Endodermal cell (in vitro differentiated cells): ENCODE measurements around the gene ZBTB39. TPM values are rescaled to one million over a fixed set of nuclear protein-coding genes. Genes with fewer than 3 reads are reported as not detected.
"Not testable (repeated sequence)": the region's sequence is repeated elsewhere in the genome, so short reads cannot be mapped to it uniquely, and the experiment has no call there.

Source experiments
- DNase-seq: peaks from one replicate; pipeline ENCODE4 v3.0.0-alpha.2; 2017
- H3K27ac ChIP-seq: 2 replicates; pipeline ENCODE4 v1.5.1; 2013; ENCODE audit warnings: mild to moderate bottlenecking, low read depth, low read length, moderate library complexity
- H3K27me3 ChIP-seq: 2 replicates; pipeline ENCODE4 v1.6.1; 2013; ENCODE audit warnings: mild to moderate bottlenecking, low read length, moderate library complexity; ENCODE audit not compliant: insufficient read depth, control insufficient read depth, poor library complexity, severe bottlenecking
- H3K36me3 ChIP-seq: 2 replicates; pipeline ENCODE4 v1.7.0; 2013; ENCODE audit warnings: mild to moderate bottlenecking, low read length, moderate library complexity; ENCODE audit not compliant: control insufficient read depth, insufficient read depth
- H3K4me1 ChIP-seq: one replicate; pipeline ENCODE4 v1.7.0; 2013; ENCODE audit warnings: low read length; ENCODE audit not compliant: control insufficient read depth, insufficient read depth
- H3K4me3 ChIP-seq: 2 replicates; pipeline ENCODE4 v1.5.1; 2013; ENCODE audit warnings: mild to moderate bottlenecking, low read length, moderate library complexity
- H3K9ac ChIP-seq: 2 replicates; pipeline ENCODE4 v1.6.1; 2013; ENCODE audit warnings: mild to moderate bottlenecking, low read length, moderate library complexity; ENCODE audit not compliant: poor library complexity, severe bottlenecking; ENCODE audit errors: extremely low read depth
- H3K9me3 ChIP-seq: 2 replicates; pipeline ENCODE4 v1.6.1; 2013; ENCODE audit warnings: mild to moderate bottlenecking, low read length, moderate library complexity; ENCODE audit not compliant: control insufficient read depth
- H3K27ac Mint-ChIP-seq: 2 replicates; pipeline ENCODE4 v1.8.0; 2020; ENCODE audit warnings: mixed read lengths
- H3K27me3 Mint-ChIP-seq: 2 replicates; pipeline ENCODE4 v1.8.0; 2021; ENCODE audit warnings: mild to moderate bottlenecking, mixed read lengths; ENCODE audit not compliant: insufficient read depth
- H3K36me3 Mint-ChIP-seq: 2 replicates; pipeline ENCODE4 v1.8.0; 2020; ENCODE audit warnings: low read depth, mixed read lengths
- H3K4me1 Mint-ChIP-seq: 2 replicates; pipeline ENCODE4 v1.8.0; 2020; ENCODE audit warnings: mixed read lengths
- H3K4me3 Mint-ChIP-seq: 2 replicates; pipeline ENCODE4 v1.8.0; 2020; ENCODE audit warnings: mild to moderate bottlenecking, moderate library complexity, mixed read lengths
- H3K9me3 Mint-ChIP-seq: 2 replicates; pipeline ENCODE4 v1.8.0; 2020; ENCODE audit warnings: mild to moderate bottlenecking, mixed read lengths
- WGBS, 2 experiments: methylation state at CpG; one replicate each; pipeline versions ENCODE4 v1.1.5 to v1.1.7; 2013; ENCODE audit warnings: missing lambda C conversion rate in 2 of 2, mixed read lengths in 1 of 2; ENCODE audit not compliant: insufficient coverage in 1 of 2, insufficient read length in 1 of 2; 5-methylcytosine and 5-hydroxymethylcytosine counted together
- total RNA-seq, 2 donors: library from RNA; stranded (reverse); fragmentation: NEBNext Ultra II Directional in 1 of 2; extraction: Animal tissue kit (Norgen Biotek cat#: 25700) in 1 of 2; gene quantifications; 2 replicates in 1 of 2; 3 replicates in 1 of 2; pipeline ENCODE4 v1.2.1, GENCODE V29; 2021
- TF ChIP-seq, protein P1 (sequence below): fragments of 200-600 bp; sonication (generic); conservative IDR thresholded peaks from 2 replicates; pipeline ENCODE4 v1.5.0; 2021; ENCODE audit warnings: antibody characterized with exemption, mild to moderate bottlenecking

The ZBTB39 gene
- total RNA-seq, 2 donors from 2014 or later = 22.1 to 25.7 TPM

DNA sequence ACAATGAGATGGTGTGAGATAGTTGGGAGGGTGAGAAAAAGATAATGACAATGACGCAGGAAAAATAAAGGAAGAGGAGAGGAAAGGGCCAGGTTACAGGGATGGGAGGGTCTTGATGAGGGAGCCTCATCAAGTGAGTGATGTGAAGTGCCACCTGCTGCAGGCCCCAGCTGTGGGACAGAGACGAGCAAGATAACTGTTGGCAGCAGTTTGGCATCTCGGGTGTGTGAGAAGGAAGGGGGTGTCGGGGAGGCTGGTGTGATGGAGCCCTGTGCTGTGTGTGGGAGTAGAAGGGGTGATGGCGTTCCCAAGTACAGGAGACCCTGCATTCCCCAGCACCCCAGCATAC lies 21.4 kb upstream of the ZBTB39 start:
- no peak overlapping the region for H3K27ac Mint-ChIP-seq
- Histone ChIP-seq H3K9ac (no peak overlapping the region), H3K4me3 (no peak overlapping the region), H3K9me3 (no peaks in the 10 kb centered on the region), H3K4me1 (no peaks in the 10 kb centered on the region), H3K27ac (no peak overlapping the region), H3K36me3 (no peaks in the 10 kb centered on the region), H3K27me3 (no peaks in the 10 kb centered on the region)
- no peaks in the 10 kb centered on the region for H3K9me3 Mint-ChIP-seq
- H3K4me1 Mint-ChIP-seq = peaks cover 17% of the 10 kb centered on the region
- H3K36me3 Mint-ChIP-seq = no peaks in the 10 kb centered on the region
- DNase-seq = no peak
- peaks cover 7% of the 10 kb centered on the region for H3K27me3 Mint-ChIP-seq
- H3K4me3 Mint-ChIP-seq = no peak overlapping the region
- TF ChIP-seq, protein P1, sequence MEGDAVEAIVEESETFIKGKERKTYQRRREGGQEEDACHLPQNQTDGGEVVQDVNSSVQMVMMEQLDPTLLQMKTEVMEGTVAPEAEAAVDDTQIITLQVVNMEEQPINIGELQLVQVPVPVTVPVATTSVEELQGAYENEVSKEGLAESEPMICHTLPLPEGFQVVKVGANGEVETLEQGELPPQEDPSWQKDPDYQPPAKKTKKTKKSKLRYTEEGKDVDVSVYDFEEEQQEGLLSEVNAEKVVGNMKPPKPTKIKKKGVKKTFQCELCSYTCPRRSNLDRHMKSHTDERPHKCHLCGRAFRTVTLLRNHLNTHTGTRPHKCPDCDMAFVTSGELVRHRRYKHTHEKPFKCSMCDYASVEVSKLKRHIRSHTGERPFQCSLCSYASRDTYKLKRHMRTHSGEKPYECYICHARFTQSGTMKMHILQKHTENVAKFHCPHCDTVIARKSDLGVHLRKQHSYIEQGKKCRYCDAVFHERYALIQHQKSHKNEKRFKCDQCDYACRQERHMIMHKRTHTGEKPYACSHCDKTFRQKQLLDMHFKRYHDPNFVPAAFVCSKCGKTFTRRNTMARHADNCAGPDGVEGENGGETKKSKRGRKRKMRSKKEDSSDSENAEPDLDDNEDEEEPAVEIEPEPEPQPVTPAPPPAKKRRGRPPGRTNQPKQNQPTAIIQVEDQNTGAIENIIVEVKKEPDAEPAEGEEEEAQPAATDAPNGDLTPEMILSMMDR = no peak
- WGBS, 2 experiments = 71 to 100% methylated on average over 1 to 4 of the region's 5 CpGs

DNA sequence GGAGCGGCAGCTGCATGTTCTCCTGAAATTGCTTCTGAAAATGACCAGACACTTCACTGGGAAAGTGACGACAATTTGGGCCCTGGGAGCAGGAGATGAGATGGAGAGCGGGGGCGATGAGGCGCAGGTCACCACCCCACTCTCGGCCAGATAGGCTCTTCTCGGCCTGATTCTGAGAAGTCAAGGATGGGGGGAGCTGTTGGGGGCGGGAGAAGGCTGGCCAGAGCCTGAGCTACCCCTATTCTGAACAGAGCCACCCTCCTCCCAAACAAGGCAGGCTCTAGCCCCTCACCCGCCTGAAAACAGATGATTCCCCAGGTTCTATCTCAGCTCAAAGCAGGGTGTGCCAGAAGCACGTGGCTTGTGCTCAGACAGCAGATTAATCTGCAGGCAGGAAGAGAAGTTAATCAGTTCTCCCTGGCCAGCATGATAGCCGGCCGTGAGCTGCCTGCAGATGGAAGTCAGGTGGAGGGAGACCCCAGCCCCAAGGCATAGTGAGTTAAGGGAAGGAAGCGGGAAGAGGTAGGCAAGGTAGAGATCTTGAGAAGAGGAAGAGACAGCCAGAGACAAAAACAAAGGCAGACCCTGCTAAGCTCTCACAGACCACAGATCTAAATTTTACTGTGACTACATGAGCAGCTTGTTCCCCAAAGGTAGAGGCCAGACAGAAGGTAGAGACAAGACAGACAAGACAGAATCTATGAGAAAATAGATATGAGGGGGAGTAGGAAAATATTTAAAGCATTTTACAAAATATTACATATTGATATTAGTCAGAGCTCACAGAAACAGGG lies 20.9 kb upstream of the ZBTB39 start:
- Mint-ChIP-seq H3K4me1 (peaks cover 17% of the 10 kb centered on the region), H3K9me3 (no peaks in the 10 kb centered on the region), H3K27ac (no peak overlapping the region), H3K4me3 (no peak overlapping the region), H3K27me3 (peaks cover 7% of the 10 kb centered on the region), H3K36me3 (no peaks in the 10 kb centered on the region)
- WGBS, 2 experiments = 79 to 81% methylated on average over 8 to 13 of the region's 13 CpGs
- no peaks in the 10 kb centered on the region for H3K4me1 ChIP-seq
- no peak overlapping the region for H3K4me3 ChIP-seq
- no peaks in the 10 kb centered on the region for H3K36me3 ChIP-seq
- TF ChIP-seq, protein P1 = no peak
- peak; percentile 71 for DNase-seq
- no peak overlapping the region for H3K27ac ChIP-seq
- H3K9me3 ChIP-seq = no peaks in the 10 kb centered on the region
- no peak overlapping the region for H3K9ac ChIP-seq
- no peaks in the 10 kb centered on the region for H3K27me3 ChIP-seq

DNA sequence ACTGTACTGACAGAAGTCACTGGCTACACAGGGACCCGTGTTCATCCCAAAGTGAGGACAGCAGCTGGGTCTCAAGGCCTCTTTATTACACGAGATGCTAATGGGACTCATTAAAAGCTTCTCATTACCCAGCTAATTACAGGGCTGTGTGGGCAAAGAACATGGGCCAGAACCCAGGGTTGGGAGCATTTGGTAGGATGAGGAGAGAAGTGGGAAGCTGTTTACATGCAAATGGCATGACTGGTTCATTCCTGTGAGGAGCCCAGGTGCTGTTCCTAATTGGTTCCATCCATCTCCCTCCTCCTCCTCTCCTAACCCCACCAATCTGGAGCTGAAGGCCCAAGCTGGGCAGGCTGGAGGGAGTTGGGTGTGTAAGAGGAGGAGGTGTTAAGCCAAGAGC lies 18.9 kb upstream of the ZBTB39 start:
- Histone ChIP-seq H3K27ac (no peak overlapping the region), H3K9me3 (no peaks in the 10 kb centered on the region), H3K9ac (no peak overlapping the region), H3K27me3 (no peaks in the 10 kb centered on the region), H3K4me3 (no peak overlapping the region), H3K4me1 (no peaks in the 10 kb centered on the region), H3K36me3 (no peaks in the 10 kb centered on the region)
- Mint-ChIP-seq H3K4me3 (no peak overlapping the region), H3K27ac (no peak overlapping the region), H3K9me3 (no peaks in the 10 kb centered on the region), H3K27me3 (peaks cover 7% of the 10 kb centered on the region), H3K4me1 (peaks cover 17% of the 10 kb centered on the region), H3K36me3 (no peaks in the 10 kb centered on the region)
- DNase-seq = no peak
- 90 to 91% methylated on average over 2 of the region's 2 CpGs for WGBS, 2 experiments
- TF ChIP-seq, protein P1 = no peak

DNA sequence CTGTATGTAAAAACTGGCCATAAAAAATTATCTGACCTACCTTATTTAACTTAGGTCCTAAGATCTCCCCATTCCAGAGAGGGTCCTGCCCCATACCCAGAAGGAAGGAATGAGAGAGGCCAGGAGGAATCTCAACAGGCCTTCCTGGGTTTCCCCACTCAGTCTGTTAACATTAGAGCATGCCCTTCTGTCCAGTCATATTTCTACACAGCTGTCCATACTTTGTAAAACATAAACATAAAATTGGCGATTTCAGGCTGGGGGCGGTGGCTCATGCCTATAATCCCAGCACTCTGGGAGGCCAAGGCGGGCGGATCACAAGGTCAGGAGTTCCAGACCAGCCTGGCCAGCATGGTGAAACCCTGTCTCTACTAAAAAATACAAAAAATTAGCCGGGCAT lies 16.0 kb upstream of the ZBTB39 start:
- H3K27ac Mint-ChIP-seq = not testable (repeated sequence)

More for the DNA sequence above, 16.0 kb upstream of the ZBTB39 start:
- H3K36me3 ChIP-seq, H3K4me1 ChIP-seq, DNase-seq, H3K4me3 ChIP-seq, H3K27ac ChIP-seq, H3K4me3 Mint-ChIP-seq, H3K36me3 Mint-ChIP-seq, H3K9me3 ChIP-seq, H3K9me3 Mint-ChIP-seq, H3K27me3 Mint-ChIP-seq, H3K9ac ChIP-seq, H3K4me1 Mint-ChIP-seq, H3K27me3 ChIP-seq: not testable (repeated sequence)
- WGBS, 2 experiments = 90 to 94% methylated on average over 4 to 5 of the region's 5 CpGs
